ENCODE results near the gene KRT38.
"Not testable (repeated sequence)": the region's sequence is repeated elsewhere in the genome, so short reads cannot be mapped to it uniquely, and the experiment has no call there.

Gene KRT38

GRCh38 chr17:41420134-41420533, 20.6 kb downstream of the KRT38 start:
- no peak for DNase-seq

GRCh38 chr17:41419716-41420115, 21.1 kb downstream of the KRT38 start:
- DNase-seq: no peak

GRCh38 chr17:41418116-41418860, 22.5 kb downstream of the KRT38 start:
- DNase-seq: no peak

DNA sequence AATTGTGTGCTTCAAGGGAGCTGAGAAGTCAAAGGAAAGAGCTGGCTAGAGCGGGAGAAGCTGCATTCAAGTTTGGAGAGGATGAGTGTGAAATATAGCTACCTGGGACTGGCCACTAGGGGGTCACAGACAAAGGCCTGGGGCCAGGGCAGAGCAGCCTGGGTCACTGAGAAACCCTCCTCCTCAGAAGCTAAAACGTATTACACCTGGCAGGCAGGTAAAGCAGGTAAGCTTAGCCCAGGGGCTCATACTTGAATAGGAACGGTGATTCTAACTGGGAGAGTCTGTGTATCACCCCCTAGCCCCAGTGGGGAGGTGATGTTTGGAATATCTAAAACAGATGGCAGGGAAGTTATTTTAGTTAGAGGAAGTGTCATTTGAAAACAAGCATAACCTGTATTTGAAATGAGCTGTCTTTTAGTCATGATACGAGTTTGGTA, 23.2 kb downstream of the KRT38 start:
- no peak for DNase-seq

DNA sequence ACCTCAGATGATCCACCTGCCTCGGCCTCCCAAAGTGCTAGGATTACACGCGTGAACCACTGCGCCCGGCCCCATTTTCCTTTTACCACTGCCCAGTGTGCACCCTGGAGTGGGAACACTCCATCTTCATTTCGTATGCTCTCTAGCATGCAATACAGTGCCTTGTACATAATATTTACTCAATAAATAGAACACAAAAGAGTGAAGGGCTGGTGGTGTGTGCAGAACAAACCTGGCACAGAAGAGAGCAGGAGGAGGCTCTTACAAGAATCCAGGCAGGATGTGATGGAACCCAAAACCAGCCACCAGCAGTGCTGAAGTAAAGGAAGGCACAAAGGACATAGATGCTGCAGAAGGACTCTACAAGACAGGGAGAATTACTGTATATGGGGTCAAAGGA, 23.7 kb downstream of the KRT38 start:
- no peak for DNase-seq

GRCh38 chr17:41416479-41416878, 24.3 kb downstream of the KRT38 start:
- DNase-seq: no peak

DNA sequence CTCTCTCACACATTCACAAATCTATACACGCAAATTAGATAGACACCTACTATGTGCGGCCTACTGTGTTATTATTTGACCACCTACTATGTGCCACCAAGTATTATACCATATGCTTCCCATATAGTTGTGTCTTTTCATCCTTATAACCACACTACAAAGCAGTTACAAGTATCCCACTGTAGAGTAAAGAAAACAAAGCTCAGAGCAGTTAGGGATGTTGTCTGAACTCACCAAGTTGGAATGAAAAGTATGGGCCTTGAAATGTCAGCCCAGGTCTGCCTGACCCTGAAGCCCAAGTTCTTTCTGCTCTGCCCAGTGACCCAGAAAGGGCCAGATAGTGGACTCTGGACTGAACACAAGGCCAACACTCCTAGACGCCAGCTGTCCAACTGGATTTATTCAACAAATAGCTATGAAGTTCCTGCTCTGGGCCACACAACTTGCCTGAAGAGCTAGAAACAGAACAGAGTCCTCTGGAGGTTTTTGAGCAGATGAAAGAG, 24.9 kb downstream of the KRT38 start:
- DNase-seq: no peak

- no peak for DNase-seq
These were observed 25.4 kb downstream of the KRT38 start for GRCh38 chr17:41415411-41415810.

- DNase-seq: no peak
These were observed 26.8 kb downstream of the KRT38 start for GRCh38 chr17:41413982-41414381.

DNA sequence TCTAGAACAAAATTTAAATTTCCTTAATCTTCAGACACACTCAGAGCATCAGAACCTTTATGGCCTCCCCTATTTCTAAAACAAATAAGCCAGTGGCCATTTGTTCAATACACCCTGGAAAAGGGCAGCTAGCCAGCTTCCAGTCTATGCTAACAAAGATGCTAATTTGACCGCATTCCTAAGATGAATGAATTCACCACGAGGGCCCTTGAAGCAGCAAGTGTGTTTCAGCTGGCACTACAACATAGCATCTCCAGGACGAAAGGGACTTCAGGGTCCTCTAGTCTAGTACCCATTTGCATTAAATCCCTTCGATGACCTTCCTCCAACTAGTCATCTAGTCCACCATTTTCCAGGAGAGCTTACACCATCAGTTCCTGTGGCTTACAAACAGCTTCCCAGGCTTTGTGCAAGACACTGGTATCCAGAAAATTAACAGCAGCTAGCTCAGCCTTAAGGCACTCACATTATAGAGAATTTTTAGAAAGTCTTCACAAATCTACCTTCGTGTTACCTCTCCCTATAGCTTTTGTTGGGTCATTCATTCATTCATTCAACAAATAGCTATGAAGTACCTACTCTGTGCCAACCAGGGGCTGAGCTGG, 27.3 kb downstream of the KRT38 start:
- DNase-seq: peak; percentile 39

- DNase-seq: no peak
These were observed 29.5 kb downstream of the KRT38 start for GRCh38 chr17:41411072-41411840.

DNA sequence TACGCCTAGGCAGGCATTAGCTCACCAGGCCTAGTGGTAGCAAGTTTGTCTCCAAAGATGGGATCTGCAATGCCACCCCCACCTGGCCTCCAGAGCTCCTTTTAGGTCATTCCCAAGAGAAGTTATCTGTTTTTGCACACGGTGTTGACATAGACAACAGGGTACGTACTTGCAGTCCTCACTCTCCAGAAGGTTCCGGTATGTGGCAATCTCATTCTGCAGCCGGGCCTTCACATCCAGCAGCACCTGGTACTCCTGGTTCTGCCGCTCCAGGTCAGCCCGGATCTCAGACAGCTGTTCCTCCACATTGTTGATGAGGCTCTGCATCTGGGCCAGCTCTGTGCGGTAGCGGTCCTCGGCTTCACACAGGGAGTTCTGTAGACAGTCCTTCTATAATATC, 33.6 kb downstream of the KRT38 start:
- no peak for DNase-seq

DNA sequence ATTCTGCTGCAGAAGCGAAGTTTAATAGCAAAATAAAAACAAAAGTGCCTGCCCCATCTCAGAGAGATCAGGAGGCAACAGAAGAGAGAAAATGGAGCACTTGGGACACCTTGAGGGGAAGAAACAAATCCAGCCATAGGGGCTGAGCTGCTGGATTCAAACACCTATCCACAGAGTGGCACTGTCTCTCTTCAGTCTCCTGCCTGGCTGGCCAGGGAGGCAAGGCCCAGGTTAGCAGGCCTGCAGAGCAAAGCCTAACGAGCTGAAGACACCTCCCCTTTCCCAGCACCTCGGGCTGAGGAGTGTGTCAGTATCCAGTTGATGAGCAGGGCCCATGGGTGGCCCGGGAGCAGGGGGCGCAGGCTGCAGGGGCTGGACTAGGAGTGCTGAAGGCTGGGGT, 34.6 kb downstream of the KRT38 start:
- DNase-seq: no peak

DNA sequence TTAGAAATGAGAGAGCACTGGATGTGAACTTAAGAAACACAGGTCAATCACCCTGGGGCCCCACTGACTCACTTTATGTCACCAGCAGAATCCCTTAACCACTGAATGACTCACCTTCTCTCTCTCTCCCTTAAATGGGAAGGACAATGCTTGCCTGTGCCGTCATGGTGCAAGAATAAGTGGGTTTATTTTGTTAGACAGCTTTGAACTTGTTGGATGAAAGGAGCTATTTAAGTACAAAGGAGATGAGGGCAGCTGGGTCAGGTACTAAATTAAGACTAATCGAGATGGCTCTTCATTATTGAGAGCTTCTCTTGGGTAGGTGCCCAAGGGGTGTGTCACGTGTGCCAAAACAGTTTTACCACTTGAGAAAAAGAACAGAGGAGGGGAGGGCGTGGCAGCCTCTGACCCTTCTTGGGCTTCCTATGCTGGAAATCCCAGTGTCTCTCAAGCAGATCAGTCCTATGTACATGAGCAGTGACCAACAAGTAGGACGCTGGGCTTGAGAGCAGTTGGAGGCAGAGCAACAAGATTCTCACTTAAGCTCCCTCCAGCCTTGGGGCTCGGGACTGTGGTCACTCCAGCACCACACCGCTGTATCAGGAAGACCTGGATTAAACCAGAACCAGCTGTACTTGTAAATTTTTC, 36.6 kb downstream of the KRT38 start:
- no peak for DNase-seq

DNA sequence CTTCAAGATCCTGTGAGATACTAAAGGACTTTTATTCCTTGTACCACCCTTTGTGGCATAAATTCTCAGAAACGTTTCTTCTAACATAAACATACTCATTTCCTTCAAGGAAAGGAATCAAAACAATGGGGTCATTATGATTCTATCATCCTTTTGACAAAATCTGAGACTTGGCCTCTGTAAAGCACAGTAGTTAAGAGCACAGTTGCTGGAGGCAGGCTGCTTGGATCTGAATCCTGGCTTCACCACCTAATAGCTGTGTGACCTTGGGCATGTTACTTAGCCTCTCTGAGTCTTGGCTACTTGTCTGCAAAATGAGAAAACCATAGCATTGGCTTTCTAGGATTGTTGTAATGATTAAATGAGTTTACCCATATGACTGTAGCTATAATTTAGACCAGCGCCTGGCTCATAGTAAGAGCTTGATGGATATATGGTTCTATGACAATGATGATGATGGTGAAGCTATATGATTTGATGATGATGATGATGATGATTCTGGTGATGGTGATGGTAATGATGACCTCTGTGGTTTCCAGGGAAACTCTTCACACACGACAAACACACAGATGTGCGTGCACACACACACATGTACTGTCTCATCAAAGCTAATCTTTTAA, 37.3 kb downstream of the KRT38 start:
- DNase-seq: no peak

DNA sequence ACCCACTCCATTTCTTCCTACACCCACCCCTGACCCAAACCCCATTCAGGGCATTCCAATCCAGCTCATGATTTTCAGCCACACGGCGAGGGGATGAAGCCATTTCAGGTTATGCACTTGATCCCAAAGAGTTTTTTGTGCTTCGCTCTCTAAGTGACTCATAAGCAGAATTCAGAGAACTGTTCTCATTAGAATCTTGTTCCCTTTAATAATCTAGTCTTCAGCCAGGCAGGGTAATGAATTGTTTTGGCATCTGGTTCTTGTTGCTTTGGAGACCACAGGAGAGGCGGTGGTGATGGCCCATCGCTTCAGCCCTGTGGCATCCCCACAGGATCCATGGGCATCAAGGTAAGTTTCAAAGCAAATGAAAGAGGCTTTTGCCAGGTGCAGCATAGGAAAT, 38.6 kb downstream of the KRT38 start:
- DNase-seq: no peak

DNA sequence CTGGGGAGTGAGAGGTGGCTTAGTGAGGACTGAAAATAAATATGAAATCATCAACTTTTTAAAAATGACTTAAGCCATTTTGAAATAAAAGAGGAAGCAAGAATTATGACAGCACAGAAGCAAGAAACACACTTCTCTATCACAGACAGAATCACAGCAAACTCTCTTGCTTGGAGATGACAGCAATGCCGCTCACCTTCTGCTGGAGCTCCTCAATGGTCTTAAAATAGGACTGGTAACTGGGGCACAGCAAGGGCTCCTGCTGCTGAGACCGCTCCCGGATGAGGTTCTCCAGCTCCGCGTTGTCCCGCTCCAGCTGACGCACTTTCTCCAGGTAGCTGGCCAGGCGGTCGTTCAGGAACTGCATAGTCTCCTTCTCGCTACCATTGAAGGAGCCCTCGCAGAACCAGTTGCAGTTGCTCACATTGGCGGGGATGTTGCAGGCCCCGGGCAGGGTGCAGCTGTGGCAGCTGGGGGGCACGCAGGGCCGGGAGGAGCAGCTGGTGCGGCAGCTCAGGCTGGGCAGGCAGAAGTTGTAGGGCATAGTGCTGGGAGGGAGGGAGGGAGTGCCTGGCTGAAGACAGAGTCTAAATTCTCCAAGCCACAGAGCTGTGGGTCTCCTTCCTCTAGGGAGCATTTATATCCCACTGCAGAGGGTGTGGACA, 43.7 kb downstream of the KRT38 start, which contains the start of gene KRT31:
Gene KRT31 (minus strand): TSS at position 613 of the 665 bp plus-strand sequence. CDS start 69 bp downstream, at position 544.
- no peak for DNase-seq

DNA sequence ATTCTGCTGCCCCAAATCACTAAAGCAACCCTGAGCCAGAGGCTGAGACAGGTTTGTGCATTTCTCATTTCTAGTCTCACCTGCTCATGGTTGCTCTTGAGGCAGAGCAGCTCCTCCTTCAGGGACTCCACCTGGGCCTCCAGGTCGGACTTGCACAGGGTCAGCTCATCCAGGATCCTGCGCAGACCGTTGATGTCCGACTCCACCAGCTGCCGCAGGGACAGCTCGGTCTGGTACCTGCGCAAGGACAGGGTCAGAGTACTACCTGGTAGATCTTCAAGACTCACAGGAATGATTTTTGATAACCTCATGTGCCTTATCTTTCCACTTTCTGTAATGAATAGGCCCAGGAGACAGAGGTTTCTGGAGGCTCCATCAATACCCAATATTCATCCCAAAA, 44.4 kb downstream of the KRT38 start:
- no peak for DNase-seq

DNA sequence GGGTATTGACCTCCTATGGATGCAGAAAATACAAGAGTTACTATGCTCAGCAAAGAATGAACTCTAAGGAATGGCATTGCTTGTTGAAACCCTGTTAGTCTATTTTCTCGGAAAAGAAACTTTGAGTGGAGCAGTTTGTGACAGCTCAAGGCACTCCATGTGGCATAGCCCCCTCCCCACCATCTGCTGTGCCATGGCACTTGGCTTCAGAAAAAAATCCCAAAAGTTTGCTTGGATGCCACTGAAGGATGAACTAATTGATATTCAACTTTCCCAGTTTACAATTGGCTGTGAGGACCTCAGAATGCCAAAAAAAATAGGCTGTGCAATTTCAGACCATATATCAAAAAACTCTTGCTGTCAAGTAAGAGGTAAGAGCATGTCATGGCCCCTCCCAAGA, 45.2 kb downstream of the KRT38 start:
- DNase-seq: no peak

DNA sequence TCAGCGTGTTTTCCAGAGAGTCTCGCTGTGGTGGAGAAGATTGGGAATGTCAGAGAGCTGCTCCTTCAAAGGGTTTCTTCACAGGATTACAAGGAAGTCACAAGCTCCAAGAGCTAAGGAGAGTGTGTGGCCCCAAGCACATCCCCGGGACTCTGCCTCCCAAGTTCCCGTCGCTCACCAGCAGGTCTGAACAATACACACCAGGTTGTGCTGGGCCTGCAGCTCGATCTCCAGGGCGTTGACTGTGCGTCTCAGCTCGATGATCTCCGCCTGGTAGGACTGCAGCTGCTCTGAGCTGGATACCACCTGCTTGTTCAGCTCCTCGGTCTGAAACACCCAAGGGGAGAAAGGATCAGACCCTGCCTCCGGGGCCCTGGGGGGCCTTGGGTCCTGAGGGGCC, 45.7 kb downstream of the KRT38 start:
- DNase-seq: not testable (repeated sequence)

DNA sequence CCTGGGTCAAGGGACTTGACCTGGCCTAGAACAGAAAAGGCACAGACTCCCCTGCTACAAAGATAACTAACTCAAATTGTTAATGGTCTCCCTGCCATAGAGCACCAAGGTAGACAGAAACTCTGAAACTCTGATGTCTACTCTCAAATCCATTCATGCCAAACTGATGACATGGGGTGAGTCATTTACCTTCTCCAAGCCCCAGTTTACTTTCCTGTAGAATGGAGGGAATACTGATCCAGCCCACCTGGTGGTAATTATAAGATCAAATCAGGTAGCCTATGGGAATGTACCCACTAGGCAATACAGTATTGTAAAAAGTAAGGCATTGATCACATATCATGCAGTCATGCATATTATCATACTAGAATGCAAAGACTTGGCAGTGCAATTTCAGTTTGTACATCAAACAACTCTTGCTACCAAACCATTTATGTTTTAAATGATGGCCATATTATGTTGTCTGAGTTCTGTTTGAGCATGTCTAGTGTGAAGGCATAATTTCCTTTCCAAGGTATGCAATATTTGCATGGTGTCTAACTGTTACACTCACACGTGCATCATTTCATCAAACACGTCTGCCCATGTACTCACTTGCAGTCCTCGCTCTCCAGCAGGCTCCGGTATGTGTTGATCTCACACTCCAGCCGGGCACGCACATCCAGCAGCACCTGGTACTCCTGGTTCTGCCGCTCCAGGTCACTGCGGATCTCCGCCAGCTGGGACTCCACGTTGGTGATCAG, 46.4 kb downstream of the KRT38 start:
- no peak for DNase-seq
